ENCODE data around the gene TRIM62. TPM values are rescaled to one million over a fixed set of nuclear protein-coding genes. Genes with fewer than 3 reads are reported as not detected.
A peak's percentile ranks its signal among the peaks of the same experiment; 100 is the strongest.

Gene TRIM62
- total RNA-seq, 2 experiments from 2014 or later: 3.6 to 3.9 TPM

GRCh38 chr1:33191731-33192275, 10.0 kb upstream of the TRIM62 start:
- H3K4me3 Mint-ChIP-seq: no peak overlapping the region
- peaks cover 8% of the 10 kb centered on the region for H3K4me1 Mint-ChIP-seq (ENCODE audit: low read depth)
- POLR2A ChIA-PET: no interaction called here
- DNase-seq: no peak
- intact Hi-C loops (cut with micrococcal nuclease): no loop called here
- CTCF ChIA-PET: no interaction called here
- H3K9me3 Mint-ChIP-seq: no peaks in the 10 kb centered on the region
- H3K27ac Mint-ChIP-seq: no peak overlapping the region
- peaks cover 6% of the 10 kb centered on the region for H3K27me3 Mint-ChIP-seq
- no peaks in the 10 kb centered on the region for H3K36me3 Mint-ChIP-seq

GRCh38 chr1:33190701-33191100, 8.9 kb upstream of the TRIM62 start:
- intact Hi-C loops (cut with micrococcal nuclease): no loop called here
- H3K4me1 Mint-ChIP-seq (ENCODE audit: low read depth): peaks cover 8% of the 10 kb centered on the region

GRCh38 chr1:33188572-33189275, 6.9 kb upstream of the TRIM62 start:
- H3K36me3 Mint-ChIP-seq: no peaks in the 10 kb centered on the region
- peaks cover 9% of the 10 kb centered on the region for H3K27me3 Mint-ChIP-seq
- no peak overlapping the region for H3K27ac Mint-ChIP-seq
- ChIA-PET POLR2A (no interaction called here), CTCF (no interaction called here)
- H3K4me1 Mint-ChIP-seq (ENCODE audit: low read depth): peaks cover 8% of the 10 kb centered on the region
- no peak for DNase-seq
- intact Hi-C loops (cut with micrococcal nuclease): no loop called here
- H3K4me3 Mint-ChIP-seq: no peak overlapping the region
- H3K9me3 Mint-ChIP-seq: no peaks in the 10 kb centered on the region

More at GRCh38 chr1:33190701-33191100, 8.9 kb upstream of the TRIM62 start:
- H3K27me3 Mint-ChIP-seq: peaks cover 6% of the 10 kb centered on the region
- no peak overlapping the region for H3K27ac Mint-ChIP-seq
- ChIA-PET CTCF (interaction anchor here (2.0 kb wide), 1 partner anchor 9 kb away, joined by 5 read pairs; the partner anchor contains the start of gene TRIM62), POLR2A (no interaction called here)
- H3K9me3 Mint-ChIP-seq: no peaks in the 10 kb centered on the region
- DNase-seq: no peak
- H3K4me3 Mint-ChIP-seq: no peak overlapping the region
- H3K36me3 Mint-ChIP-seq: no peaks in the 10 kb centered on the region

- DNase-seq: no peak
- Mint-ChIP-seq H3K27me3 (peaks cover 6% of the 10 kb centered on the region), H3K4me3 (no peak overlapping the region), H3K27ac (no peak overlapping the region), H3K9me3 (no peaks in the 10 kb centered on the region), H3K4me1 (ENCODE audit: low read depth) (peaks cover 11% of the 10 kb centered on the region), H3K36me3 (no peaks in the 10 kb centered on the region)
- ChIA-PET CTCF (no interaction called here), POLR2A (no interaction called here)
- intact Hi-C loops (cut with micrococcal nuclease): no loop called here
Measured at GRCh38 chr1:33186936-33187335, 5.1 kb upstream of the TRIM62 start.

GRCh38 chr1:33185541-33185940, 3.7 kb upstream of the TRIM62 start:
- Mint-ChIP-seq H3K36me3 (no peaks in the 10 kb centered on the region), H3K9me3 (no peaks in the 10 kb centered on the region), H3K4me1 (ENCODE audit: low read depth) (peaks cover 8% of the 10 kb centered on the region), H3K27ac (no peak overlapping the region), H3K4me3 (no peak overlapping the region), H3K27me3 (peaks cover 6% of the 10 kb centered on the region)
- ChIA-PET CTCF (interaction anchor here (1.0 kb wide), 1 partner anchor 59 kb away, joined by 3 read pairs; no protein-coding TSS in a partner anchor), POLR2A (no interaction called here)
- intact Hi-C loops (cut with micrococcal nuclease): no loop called here
- no peak for DNase-seq

GRCh38 chr1:33183306-33183705, 1.5 kb upstream of the TRIM62 start:
- H3K4me3 Mint-ChIP-seq: no peak overlapping the region
- no peak overlapping the region for H3K27ac Mint-ChIP-seq
- ChIA-PET POLR2A (no interaction called here), CTCF (no interaction called here)
- no peaks in the 10 kb centered on the region for H3K9me3 Mint-ChIP-seq
- intact Hi-C loops (cut with micrococcal nuclease): no loop called here
- DNase-seq: no peak
- H3K27me3 Mint-ChIP-seq: peaks cover 6% of the 10 kb centered on the region
- H3K4me1 Mint-ChIP-seq (ENCODE audit: low read depth): peaks cover 14% of the 10 kb centered on the region
- H3K36me3 Mint-ChIP-seq: no peaks in the 10 kb centered on the region

- ChIA-PET POLR2A (no interaction called here), CTCF (interaction anchor here (0.6 kb wide), 1 partner anchor 430 kb away, joined by 3 read pairs; no protein-coding TSS in a partner anchor)
- intact Hi-C loops (cut with micrococcal nuclease): no loop called here
- Mint-ChIP-seq H3K4me1 (ENCODE audit: low read depth) (peaks cover 14% of the 10 kb centered on the region), H3K27me3 (peaks cover 6% of the 10 kb centered on the region), H3K36me3 (no peaks in the 10 kb centered on the region), H3K9me3 (no peaks in the 10 kb centered on the region), H3K27ac (no peak overlapping the region), H3K4me3 (peak overlapping the region; percentile 83)
- no peak for DNase-seq
Measured at GRCh38 chr1:33182896-33183295, 1.1 kb upstream of the TRIM62 start.

- H3K36me3 Mint-ChIP-seq: no peaks in the 10 kb centered on the region
- peaks cover 14% of the 10 kb centered on the region for H3K4me1 Mint-ChIP-seq (ENCODE audit: low read depth)
- no peak for DNase-seq
- H3K27me3 Mint-ChIP-seq: peaks cover 6% of the 10 kb centered on the region
- ChIA-PET POLR2A (interaction anchor here (2.2 kb wide), 1 partner anchor 55 kb away, joined by 10 read pairs; no protein-coding TSS in a partner anchor), CTCF (interaction anchor here (0.6 to 2.0 kb wide), 4 partner anchors 10 to 430 kb away, joined by 3 to 21 read pairs (median 6); no protein-coding TSS in a partner anchor)
- no peak overlapping the region for H3K27ac Mint-ChIP-seq
- intact Hi-C loops (cut with micrococcal nuclease): no loop called here
- no peaks in the 10 kb centered on the region for H3K9me3 Mint-ChIP-seq
- peak overlapping the region; percentile 83 for H3K4me3 Mint-ChIP-seq
Measured at GRCh38 chr1:33182401-33182841, 578 bp upstream of the TRIM62 start.

GRCh38 chr1:33180911-33181890, 642 bp downstream of the TRIM62 start:
- ChIA-PET POLR2A (interaction anchor here (0.6 to 2.2 kb wide), 4 partner anchors 54 to 318 kb away, joined by 3 to 10 read pairs (median 4); no protein-coding TSS in a partner anchor), CTCF (interaction anchor here (1.0 to 2.0 kb wide), 9 partner anchors 8 to 452 kb away, joined by 3 to 21 read pairs (median 4); partner anchors contain the start of gene ZSCAN20)
- H3K4me1 Mint-ChIP-seq (ENCODE audit: low read depth): peaks cover 14% of the 10 kb centered on the region
- H3K36me3 Mint-ChIP-seq: no peaks in the 10 kb centered on the region
- intact Hi-C loops (cut with micrococcal nuclease): loop anchor here (2.0 kb wide), 2 partner anchors 54 to 76 kb away; partner anchors contain the start of gene ZNF362
- H3K4me3 Mint-ChIP-seq: peak overlapping the region; percentile 83
- DNase-seq: peak; percentile 89
- H3K27me3 Mint-ChIP-seq: peaks cover 6% of the 10 kb centered on the region
- H3K27ac Mint-ChIP-seq: no peak overlapping the region
- no peaks in the 10 kb centered on the region for H3K9me3 Mint-ChIP-seq

GRCh38 chr1:33180226-33180910, 1.5 kb downstream of the TRIM62 start:
- H3K36me3 Mint-ChIP-seq: no peaks in the 10 kb centered on the region
- H3K27ac Mint-ChIP-seq: no peak overlapping the region
- DNase-seq: no peak
- ChIA-PET CTCF (interaction anchor here (1.0 to 2.0 kb wide), 6 partner anchors 10 to 291 kb away, joined by 4 to 21 read pairs (median 7); partner anchors contain the start of gene ZSCAN20), POLR2A (interaction anchor here (0.6 to 2.2 kb wide), 2 partner anchors 53 to 319 kb away, joined by 4 to 10 read pairs; no protein-coding TSS in a partner anchor)
- peak overlapping the region; percentile 83 for H3K4me3 Mint-ChIP-seq
- peaks cover 3% of the 10 kb centered on the region for H3K27me3 Mint-ChIP-seq
- intact Hi-C loops (cut with micrococcal nuclease): loop anchor here (2.0 kb wide), 2 partner anchors 54 to 76 kb away; partner anchors contain the start of gene ZNF362
- H3K9me3 Mint-ChIP-seq: no peaks in the 10 kb centered on the region
- peaks cover 14% of the 10 kb centered on the region for H3K4me1 Mint-ChIP-seq (ENCODE audit: low read depth)

GRCh38 chr1:33178836-33179439, 2.9 kb downstream of the TRIM62 start:
- no peak for DNase-seq
- peaks cover 14% of the 10 kb centered on the region for H3K4me1 Mint-ChIP-seq (ENCODE audit: low read depth)
- CTCF ChIA-PET: no interaction called here
- H3K27ac Mint-ChIP-seq: no peak overlapping the region
- peaks cover 3% of the 10 kb centered on the region for H3K27me3 Mint-ChIP-seq
- intact Hi-C loops (cut with micrococcal nuclease): no loop called here
- POLR2A ChIA-PET: no interaction called here
- H3K4me3 Mint-ChIP-seq: no peak overlapping the region
- no peaks in the 10 kb centered on the region for H3K36me3 Mint-ChIP-seq
- no peaks in the 10 kb centered on the region for H3K9me3 Mint-ChIP-seq

Measured in activated CD4-positive, alpha-beta memory T cell treated with anti-CD3 and anti-CD28 coated beads for 36 hours (primary cell).